Stimulated activated CD8-positive, alpha-beta memory T cell treated with anti-CD3 and anti-CD28 coated beads, Interleukin-7, amount 100 ng/mL, for 48 hours (primary cell): ENCODE data around the gene SLC9A3.

Experiments used
- DNase-seq, 2 donors: peaks; one replicate each; pipeline ENCODE4 v3.0.0-alpha.2; 2020; ENCODE audit warnings: low read depth in 1 of 2; ENCODE audit errors: extremely low read depth in 1 of 2

The SLC9A3 gene

GRCh38 chr5:421287-421880, 102.9 kb downstream of the SLC9A3 start:
- no peak for DNase-seq

GRCh38 chr5:420632-421286, 103.5 kb downstream of the SLC9A3 start:
- no peak for DNase-seq
